HG03558 (cell line): ENCODE results near the gene PATL1.
"Not testable (repeated sequence)": the region's sequence is repeated elsewhere in the genome, so short reads cannot be mapped to it uniquely, and the experiment has no call there.

ENCODE experiments used
- ATAC-seq: cut with Tn5 transposase; IDR thresholded peaks from one replicate; pipeline ENCODE4 v1.9.1; 2021; ENCODE audit warnings: moderate number of reproducible peaks; ENCODE audit not compliant: unreplicated experiment; ENCODE audit errors: extremely low read depth

The PATL1 gene

DNA sequence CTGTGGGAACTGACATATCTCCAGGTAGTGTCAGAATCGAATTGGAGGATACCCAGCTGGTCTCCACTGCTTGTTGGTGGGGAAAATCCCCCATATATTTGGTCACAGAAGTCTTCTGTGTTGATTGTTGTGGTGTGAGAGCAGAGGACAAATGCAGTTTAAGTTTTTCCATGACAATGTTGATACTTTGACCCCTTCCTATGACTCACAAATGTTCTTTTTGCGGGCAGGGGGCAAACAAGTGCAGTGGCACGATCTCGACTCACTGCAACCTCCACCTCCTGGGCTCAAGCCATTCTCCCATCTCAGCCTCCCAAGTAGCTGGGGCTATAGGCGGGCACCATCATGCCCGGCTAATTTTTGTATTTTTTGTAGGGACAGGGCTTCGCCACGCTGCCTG lies 7.4 kb upstream of the PATL1 start:
- no peak for ATAC-seq

DNA sequence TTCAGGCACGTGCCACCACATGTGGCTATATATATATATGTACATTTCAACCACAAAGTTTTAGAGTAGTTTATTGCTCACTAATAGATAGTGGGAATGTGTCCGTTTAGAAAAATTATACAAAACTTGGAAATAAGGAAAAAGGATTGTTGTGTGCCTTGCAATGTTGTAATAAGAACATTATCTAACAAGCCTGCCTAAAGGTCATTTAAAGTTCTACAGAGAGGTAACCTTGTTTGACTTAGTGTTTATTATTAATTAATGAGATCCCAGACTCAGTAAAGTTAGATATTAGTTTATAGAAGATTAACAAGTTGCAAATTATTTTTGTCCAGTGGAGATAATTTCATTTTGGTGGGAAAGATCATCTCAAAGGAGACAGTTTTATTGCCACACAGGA lies 5.5 kb upstream of the PATL1 start:
- no peak for ATAC-seq

DNA sequence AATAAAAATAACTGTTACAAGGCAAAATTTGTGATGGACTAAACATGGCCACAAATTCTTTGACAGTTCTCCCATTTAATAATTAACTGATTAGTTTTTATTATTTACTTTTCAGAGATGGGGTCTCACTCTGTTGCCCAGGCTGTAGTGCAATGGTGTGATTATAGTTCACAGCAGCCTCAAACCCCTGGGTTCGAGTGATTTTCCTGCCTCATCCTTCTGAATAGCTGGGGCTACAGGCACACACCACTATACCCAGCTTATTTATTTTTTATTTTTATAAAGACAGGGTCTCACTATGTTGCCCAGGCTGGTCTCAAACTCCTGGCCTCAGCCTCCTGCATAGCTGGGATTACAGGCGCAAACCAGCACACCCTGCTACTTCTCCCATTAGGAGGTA lies 4.5 kb upstream of the PATL1 start:
- ATAC-seq = no peak

DNA sequence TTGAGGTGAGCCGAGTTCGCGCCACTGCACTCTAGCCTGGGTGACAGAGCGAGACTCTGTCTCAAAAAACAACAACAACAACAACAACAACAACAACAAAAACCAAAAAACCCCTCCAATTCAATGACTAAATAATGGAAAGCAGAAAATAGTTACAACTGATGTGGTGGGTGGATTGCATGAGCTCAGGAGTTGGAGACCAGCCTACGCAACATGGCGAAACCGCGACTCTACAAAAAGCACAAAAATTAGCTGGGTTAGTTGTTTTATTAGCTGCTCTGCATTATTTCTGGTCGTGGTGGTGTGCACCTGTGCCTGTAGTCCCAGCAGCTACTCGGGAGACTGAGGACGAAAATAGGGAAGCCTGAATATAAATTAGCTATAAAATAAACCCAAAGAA lies 2.6 kb upstream of the PATL1 start:
- ATAC-seq = no peak

- ATAC-seq = no peak
Observed at GRCh38 chr11:59669611-59670009, 773 bp upstream of the PATL1 start.

DNA sequence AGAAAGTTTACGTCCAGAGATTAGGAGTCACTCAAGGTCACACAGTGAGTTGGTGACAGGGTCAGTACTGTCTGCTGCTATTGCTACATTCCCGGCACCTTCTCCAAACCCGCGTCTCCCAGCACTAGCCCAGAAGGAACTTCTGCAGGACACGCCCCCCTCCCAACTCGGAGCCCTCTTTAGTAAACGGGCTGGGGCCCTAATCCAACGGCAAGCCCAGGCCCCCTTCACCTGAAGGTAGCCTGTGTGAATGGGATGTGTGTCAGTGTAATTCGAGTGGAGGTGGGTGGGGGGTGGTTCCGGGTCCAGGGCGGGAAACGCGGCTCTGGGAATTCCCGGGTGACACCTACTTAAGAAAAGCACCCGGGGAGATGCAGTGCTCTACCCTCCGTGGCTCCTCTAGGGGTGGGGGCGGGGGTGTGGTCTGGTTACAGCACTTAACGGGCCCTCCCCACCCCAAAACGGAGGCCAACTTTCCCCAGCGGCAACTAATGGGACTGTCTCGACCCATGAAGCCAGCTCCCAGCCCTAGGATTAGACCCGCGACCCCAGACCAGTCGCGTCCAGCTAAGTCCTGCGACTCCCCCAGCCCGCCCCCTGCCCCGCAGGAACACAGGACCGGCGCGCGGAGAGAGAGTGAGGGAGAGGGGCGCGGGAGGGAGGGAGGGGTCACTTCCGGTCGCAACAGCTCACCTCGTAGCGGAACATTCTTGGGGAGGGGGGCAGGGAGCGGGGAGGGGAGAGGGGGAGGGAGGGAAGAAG lies 468 bp downstream of the PATL1 start:
- ATAC-seq = no peak

DNA sequence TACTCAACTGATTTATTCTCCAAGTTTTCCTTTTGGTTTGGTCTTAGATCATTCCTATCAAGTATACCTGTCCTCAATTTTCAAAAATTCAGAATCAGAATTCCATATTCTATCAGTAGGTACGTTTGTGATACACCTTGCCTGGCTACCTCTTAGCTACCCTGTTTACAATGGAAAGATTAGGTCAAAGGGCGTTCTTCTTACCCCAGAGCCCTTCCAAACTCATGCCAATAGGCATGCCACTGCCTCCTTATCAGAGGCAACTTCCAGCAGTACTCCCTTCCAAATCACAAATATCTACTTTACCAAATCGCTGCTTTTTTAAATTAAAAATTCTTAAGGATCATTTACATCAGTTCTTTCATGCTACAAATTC lies 1.0 kb downstream of the PATL1 start:
- ATAC-seq = no peak

GRCh38 chr11:59666969-59667368 lies 1.9 kb downstream of the PATL1 start:
- ATAC-seq = no peak

- ATAC-seq = no peak
Observed at GRCh38 chr11:59660621-59661020, 8.2 kb downstream of the PATL1 start.

- no peak for ATAC-seq
Observed at GRCh38 chr11:59659981-59660380, 8.9 kb downstream of the PATL1 start.

DNA sequence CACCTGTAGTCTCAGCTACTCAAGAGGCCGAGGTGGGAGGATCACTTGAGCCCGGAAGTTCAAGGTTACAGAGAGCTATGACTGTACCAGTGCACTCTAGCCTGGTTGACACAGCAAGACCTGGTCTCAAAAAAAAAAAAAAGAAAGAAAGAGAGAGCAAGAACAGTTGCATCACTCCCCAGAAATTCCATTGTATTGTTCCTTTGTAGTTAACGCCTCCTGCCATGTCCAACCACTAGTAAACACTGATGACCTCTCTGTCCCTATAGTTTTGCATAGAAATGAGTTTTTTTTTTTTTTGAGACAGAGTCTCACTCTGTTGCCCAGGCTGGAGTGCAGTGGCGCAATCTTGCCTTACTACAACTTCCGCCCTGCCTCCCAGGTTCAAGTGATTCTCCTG lies 10.8 kb downstream of the PATL1 start:
- ATAC-seq = no peak

GRCh38 chr11:59654893-59655292 lies 13.9 kb downstream of the PATL1 start:
- ATAC-seq = no peak

- ATAC-seq = no peak
Observed at GRCh38 chr11:59647245-59647980, 21.4 kb downstream of the PATL1 start.

- no peak for ATAC-seq
Observed at GRCh38 chr11:59644528-59644927, 24.3 kb downstream of the PATL1 start.

- ATAC-seq = no peak
Observed at GRCh38 chr11:59643390-59643789, 25.4 kb downstream of the PATL1 start.

DNA sequence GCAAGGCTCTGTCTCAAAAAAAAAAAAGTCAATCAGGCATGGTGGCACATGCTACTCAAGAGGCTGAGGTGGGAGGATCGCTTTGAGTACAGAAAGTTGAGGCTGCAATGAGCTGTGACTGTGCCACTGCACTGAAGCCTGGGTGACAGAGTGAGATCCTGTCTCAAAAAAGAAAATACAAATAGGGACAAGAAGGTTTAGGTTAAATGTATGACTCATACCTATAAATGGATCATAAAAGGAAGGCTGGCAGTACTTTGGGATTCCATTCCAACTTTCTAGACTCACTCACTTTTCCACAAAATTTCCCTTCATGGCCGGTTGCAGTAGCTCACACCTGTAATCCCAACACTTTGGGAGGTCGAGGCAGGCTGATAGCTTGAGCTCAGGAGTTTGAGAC lies 27.7 kb downstream of the PATL1 start:
- no peak for ATAC-seq

GRCh38 chr11:59630493-59630892 lies 38.3 kb downstream of the PATL1 start:
- no peak for ATAC-seq

GRCh38 chr11:59629996-59630395 lies 38.8 kb downstream of the PATL1 start:
- no peak for ATAC-seq

DNA sequence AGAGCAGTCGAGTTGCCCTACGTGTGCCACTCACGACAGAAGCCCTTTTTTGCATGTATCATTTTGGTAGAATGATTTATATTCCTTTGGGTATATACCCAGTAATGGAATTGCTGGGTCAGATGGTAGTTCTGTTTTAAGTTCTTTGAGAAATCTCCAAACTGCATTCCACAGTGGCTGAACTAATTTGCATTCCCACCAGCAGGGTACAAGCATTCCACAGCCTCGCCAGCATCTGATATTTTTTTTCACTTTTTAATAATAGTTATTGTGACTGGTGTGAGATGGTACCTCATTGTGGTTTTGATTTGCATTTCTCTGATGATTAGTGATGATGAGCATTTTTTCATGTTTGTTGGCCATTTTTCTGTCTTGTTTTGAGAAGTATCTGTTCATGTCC lies 41.9 kb downstream of the PATL1 start:
- not testable (repeated sequence) for ATAC-seq

DNA sequence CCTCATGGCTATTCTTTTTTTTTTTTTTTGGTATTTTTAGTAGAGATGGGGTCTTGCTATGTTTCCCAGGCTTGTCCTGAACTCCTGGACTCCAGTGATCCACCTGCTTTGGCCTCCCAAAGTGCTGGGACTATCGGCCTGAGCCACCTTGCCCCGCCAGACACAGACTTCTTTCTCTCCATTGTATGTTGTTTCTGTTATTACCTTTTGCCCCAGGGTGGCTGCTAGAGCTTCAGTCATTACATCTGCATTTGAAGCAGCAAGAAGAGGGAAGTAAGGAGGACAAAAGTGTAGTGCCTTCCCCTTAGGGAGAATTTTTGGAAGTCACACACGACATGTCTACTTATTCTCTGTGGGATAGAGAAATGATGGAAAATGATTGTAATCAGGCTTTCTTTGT lies 43.1 kb downstream of the PATL1 start:
- no peak for ATAC-seq

DNA sequence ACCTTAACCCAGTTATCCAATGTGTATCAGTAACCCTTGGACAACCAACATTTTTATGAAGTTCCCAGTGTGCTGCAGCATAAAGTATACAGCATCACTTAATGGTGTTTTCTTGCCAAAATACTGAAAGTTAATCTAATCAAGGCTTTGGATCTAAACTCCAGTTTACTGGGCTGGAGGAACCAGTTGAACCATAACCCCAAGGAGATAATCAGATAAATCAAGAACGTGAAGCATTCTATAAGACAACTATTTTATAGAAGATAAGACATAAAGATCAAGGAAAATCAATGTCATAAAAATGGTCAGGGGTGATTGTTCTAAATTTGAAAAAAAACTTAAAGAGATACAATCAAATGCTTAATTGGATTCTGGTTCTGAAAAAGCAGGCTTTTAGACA lies 51.0 kb downstream of the PATL1 start:
- no peak for ATAC-seq

GRCh38 chr11:59616396-59616982 lies 52.3 kb downstream of the PATL1 start:
- no peak for ATAC-seq
